ENCODE data around the gene CNTRL.

CNTRL gene

DNA sequence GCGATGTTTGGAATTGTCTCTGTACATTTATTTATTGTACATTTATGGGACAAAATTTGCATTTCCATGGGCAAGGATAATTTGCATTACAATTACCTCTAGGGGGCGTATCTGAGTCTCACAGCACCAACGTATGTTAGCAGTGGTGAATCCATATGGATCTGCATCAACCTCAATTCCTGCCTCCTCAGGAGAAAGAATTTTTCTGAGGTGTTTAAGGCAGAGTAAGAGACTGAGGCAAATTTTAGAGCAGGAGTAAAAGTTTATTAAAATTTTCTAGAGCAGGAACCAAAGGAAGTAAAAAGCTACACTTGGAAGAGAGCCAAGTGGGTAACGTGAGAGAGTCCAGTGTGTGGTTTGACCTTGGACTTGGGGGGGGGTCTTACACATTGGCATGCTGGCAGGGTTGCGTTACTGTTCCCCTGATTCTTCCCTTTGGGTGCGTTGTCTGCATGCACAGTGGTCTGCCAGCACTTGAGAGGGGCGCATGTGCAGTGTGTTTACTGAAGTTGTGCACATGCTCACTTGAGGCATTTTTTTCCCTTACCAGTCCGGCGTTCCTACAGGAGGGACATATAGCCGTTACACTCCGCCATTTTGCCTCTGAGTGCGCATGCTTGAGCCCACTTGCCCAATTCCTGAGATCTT, 147.9 kb downstream of the CNTRL start:
- H3K4me3 ChIP-seq (ENCODE audit: low read length), result no peak overlapping the region
- no peak for TF ChIP-seq ZNF274 (IDR thresholded peaks at IDR 0.05; ENCODE audit: low read depth, low read length)

GRCh38 chr9:121225240-121225639, 150.5 kb downstream of the CNTRL start:
- no peak overlapping the region for H3K4me3 ChIP-seq (ENCODE audit: low read length)
- TF ChIP-seq ZNF274 (IDR thresholded peaks at IDR 0.05; ENCODE audit: low read depth, low read length), result no peak

DNA sequence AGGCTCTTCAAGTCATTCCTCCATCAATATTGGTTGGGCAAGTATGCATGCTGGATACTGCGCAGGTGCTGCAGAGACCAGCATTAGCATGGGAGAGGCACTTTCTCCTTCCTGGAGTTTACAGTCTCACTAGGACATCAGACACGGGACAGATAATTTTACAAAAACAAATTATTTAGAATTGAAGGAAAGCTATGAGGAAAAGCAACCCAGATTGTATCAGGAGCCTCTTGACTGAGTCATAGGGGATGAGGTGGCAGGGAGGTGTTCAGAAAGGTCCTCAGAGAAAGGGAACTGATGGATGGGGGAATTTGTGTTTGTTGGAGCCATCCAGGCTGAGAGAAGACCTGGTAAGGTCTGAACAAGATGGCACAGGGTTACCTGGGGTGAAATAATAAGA, 151.4 kb downstream of the CNTRL start:
- TF ChIP-seq ZNF274 (IDR thresholded peaks at IDR 0.05; ENCODE audit: low read depth, low read length), result no peak

More for the DNA sequence above, 151.4 kb downstream of the CNTRL start:
- H3K4me3 ChIP-seq (ENCODE audit: low read length), result no peak overlapping the region
